Fibroblast of skin of left quadriceps (primary cell): ENCODE measurements around the gene BRD9.
"Not testable (repeated sequence)": the region's sequence is repeated elsewhere in the genome, so short reads cannot be mapped to it uniquely, and the experiment has no call there.

Experiments
- DNase-seq, 2 experiments: peaks; one replicate each; pipeline ENCODE4 v3.0.0-alpha.2; 2013; ENCODE audit warnings: low read depth in 2 of 2

Gene BRD9

DNA sequence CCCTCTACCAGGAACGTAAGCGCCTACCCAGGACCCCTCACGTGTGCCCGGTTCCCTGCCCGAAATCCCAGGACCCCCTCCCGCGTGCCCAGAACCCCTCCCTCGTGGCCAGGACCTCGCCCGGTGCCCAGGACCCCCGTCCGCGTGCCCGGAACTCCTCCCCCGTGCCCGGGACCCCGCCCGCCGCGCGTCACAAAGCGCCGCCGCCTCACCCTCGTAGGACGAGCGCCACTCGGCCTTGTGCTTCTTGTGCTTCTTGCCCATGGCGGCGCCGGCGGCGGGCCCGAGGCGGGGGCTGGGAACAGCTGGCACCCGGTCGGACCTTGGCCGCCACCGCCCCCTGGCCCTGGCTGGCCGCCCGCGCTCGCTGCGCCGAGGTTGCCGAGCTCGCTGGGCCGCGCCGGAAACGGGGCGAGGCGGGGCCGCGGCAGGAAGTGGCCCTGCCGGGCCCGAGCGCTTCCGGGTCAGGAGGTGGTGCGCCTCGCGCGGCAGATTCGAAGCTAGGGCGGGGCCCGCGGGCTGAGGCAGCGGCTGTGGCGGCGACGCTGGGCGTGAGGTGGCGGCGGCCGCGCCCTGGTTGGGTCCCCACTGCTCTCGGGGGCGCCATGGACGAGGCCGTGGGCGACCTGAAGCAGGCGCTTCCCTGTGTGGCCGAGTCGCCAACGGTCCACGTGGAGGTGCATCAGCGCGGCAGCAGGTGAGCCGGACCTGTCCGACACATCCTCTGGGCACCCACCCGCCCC is at the start of gene BRD9, which contains the start of gene TRIP13:
Gene BRD9, minus strand, starts transcription at position 408 of the 743 bp plus-strand sequence. Its CDS starts 144 bp downstream, at position 264.
Gene TRIP13, plus strand, starts transcription at position 491 of the 743 bp plus-strand sequence. Its CDS starts 115 bp downstream, at position 606.
- peak; percentile 32 to 37 for DNase-seq

DNA sequence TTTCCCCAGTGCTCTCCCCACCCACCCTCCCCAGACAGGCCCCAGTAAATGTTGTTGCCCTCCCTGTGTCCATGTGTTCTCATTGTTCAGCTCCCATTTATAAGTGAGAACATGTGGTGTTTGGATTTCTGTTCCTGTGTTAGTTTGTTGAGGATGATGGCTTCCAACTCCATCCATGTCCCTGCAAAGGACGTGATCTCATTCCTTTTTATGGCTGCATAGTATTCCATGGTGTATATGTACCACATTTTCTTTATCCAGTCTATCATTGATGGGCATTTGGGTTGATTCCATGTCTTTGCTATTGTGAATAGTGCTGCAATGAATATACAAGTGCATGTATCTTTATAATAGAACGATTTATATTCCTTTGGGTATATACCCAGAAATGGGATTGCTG is 48.1 kb upstream of the BRD9 start:
- not testable (repeated sequence) for DNase-seq

GRCh38 chr5:939368-939767 is 46.8 kb upstream of the BRD9 start:
- no peak for DNase-seq

DNA sequence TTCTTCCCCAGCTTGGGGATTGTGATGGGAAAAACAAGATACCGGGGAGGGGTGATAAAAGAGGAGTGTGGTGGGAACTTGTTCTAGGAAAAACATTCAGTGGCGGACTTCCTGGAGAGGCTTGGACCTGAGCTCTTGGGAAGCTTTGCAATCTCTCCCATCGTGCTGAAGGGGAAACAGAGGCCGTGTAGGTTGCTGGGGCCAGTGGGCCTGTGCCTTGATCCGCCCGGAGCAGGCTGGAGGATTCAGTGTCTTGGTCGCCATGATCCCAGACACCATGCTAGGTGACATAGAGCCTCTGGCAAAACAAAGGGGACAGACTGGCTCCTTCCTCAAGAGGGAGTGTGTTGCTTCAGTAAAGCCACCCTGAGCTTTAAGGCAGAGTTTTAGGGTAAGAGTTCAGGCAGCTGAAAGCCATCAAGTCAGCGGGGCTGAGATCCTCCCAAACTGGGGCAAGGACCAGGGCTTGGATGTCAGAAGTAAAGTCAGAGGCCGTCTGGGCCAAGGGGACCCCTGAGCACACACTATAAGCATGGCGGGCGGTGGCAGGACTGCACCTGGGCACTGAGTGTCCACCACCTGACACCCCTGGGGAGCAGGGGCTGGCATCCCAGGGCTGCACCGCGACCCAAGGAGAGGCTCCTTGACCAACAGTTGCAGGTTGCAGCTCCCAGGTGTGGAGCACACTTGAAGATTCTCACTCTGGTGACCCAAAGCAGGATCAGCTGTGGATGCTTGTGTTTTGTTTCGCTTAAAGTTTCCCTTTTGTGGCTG is 44.7 kb upstream of the BRD9 start:
- DNase-seq = no peak

GRCh38 chr5:936149-937144 is 43.8 kb upstream of the BRD9 start:
- DNase-seq = no peak

- no peak for DNase-seq
Measured at GRCh38 chr5:935510-936084, 43.0 kb upstream of the BRD9 start.

GRCh38 chr5:934381-934967 is 41.9 kb upstream of the BRD9 start:
- not testable (repeated sequence) for DNase-seq

- not testable (repeated sequence) for DNase-seq
Measured at GRCh38 chr5:933951-934350, 41.4 kb upstream of the BRD9 start.

GRCh38 chr5:933251-933861 is 40.8 kb upstream of the BRD9 start:
- DNase-seq = no peak

- DNase-seq = no peak
Measured at GRCh38 chr5:932628-933250, 40.1 kb upstream of the BRD9 start.

DNA sequence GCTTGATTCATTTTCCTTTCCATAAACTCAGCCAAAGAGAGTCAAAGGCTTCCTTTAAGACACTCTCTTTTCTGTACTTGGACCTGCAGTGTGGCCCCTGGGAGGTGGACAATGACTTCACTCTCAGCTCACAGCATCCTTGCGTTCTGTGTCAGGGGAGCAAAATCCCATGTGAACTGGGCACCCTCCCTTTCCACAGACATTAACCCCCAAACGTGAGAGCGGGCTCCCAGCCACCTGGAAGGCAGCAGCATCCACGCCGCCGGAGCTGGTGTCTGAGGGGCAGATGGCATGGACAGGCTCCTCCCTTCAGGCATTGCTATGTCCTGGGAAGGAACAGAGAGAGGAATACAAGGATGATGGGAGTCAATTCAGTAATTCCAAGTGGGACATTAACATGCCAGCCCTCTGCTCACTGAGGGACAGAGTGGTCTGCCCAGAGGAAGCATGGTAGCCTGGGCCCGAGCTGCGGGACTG is 39.6 kb upstream of the BRD9 start:
- no peak for DNase-seq

DNA sequence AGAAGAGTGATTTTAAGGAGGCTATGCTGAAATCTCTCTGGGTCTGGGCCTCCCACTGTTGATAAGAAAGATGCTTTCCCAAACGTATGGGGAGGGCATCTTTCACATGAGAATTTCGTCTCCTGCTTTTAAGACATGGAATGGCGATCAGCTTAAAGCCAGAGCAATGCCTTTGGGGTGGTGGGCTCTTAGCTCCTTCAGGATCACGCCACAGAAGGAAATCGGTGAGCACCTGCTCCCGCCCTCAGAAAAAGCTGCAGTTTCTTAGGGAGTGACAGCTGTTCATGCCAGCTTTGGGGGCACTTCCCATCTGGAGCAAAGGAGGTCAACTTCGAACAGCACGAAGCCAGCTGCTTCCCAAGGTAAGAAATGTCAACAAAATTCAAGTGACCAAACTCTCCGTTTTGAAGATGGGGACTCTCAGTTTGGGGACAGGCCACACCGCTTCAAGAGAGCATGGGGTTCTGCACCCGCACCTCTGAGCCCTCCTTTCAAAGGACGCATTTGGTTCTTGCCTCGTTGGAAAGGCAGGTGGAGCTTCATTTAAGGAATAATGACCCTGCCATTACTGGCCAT is 39.1 kb upstream of the BRD9 start:
- no peak for DNase-seq

- DNase-seq = no peak
Measured at GRCh38 chr5:930866-931265, 38.3 kb upstream of the BRD9 start.

GRCh38 chr5:929596-929995 is 37.0 kb upstream of the BRD9 start:
- no peak for DNase-seq

- DNase-seq = not testable (repeated sequence)
Measured at GRCh38 chr5:929182-929581, 36.6 kb upstream of the BRD9 start.

DNA sequence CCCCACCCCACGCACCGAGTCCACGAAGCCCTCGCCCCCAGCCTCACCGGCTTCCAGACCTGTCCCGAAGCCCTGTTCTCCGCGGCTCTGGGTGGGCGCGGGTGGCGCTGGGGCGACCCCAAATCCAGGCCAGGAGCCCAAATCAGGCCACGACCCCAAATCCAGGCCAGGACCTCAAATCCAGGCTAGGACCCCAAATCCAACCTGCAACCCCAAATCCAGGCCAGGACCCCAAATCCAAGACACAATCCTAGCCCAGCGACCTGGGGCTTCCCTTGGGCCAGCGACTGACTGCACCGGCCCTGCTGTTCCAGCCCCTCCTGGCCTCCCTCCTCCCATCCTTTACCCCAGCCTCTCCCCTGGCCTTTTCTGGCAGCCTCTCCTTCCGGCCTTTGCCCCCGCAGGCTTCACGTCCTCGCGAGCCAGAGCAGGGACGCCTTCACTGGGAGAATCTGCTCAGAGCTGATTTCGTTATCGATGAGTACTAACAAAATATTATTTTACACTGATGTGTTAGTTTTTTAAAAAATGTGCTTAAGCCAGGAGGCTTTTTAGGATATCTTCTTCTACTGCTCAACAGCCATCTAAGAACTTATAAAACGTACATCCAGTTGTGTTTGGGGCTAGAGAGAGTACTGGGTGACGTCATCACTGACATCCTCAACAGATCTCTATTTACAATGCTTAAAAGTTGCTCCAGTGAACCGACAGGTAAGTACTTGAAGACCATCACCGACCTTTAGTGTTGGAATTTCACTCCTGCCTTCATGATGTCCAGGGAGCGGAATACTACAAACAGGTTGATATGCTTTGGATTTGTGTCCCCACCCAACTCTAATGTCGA is 34.8 kb upstream of the BRD9 start:
- DNase-seq = no peak

DNA sequence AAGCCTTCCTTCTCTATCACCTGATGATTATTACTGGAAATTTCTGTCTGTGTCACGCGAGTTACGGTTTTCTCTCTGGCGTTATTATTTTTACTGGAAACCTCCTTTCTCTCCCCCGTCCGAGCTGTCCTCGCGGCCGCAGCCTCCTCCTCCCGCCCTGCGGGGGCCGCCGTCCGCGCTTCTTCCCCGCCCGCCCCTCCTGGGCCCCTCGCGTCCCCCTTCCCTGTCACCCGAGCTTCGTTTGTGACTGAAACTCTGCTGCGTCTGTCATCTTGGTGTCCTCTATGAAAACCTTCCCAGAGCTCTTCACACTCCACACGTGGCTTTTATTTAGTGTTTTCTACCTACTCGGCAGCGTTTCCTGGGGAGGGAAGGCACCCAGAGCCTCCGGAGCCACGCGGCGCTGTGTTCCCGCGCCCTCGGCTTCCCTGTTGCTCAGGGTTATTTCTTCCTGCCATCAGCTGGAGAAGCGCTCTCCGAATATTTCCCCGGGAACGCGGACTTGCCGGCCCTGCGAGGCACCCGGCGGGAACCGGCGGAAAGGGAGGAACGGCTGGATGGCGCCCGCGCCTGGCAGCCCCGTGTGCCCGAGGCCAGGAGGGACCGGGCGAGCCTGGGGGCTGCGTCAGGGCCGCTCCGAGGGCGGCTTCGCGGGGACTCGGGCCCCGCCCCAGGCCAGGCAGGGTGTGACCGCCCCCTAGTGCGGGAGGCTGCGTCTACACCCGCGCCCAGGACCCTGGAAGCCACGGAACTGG is 34.0 kb upstream of the BRD9 start:
- DNase-seq = no peak
